Mesenteric fat pad (tissue), 1 donor: ENCODE data around the gene IL17RD. TPM values are rescaled to one million over a fixed set of nuclear protein-coding genes. Genes with fewer than 3 reads are reported as not detected.
A peak's percentile ranks its signal among the peaks of the same experiment; 100 is the strongest.

Source experiments
- DNase-seq: peaks from one replicate; pipeline ENCODE4 v3.0.0-alpha.2; 2020; ENCODE audit warnings: low spot score
- long read RNA-seq: library from polyadenylated mRNA; unstranded; transcript quantifications from one replicate; pipeline ENCODE4 v2.0.0, GENCODE V29; 2020
- total RNA-seq: library from RNA; stranded (reverse); fragmentation: NEBNext Ultra II Directional; extraction: Animal tissue kit (Norgen Biotek cat#: 25700); gene quantifications from one replicate; pipeline ENCODE4 v1.2.1, GENCODE V29; 2021
- donor health status: DM: yes; HTN: yes; CAD: no.

IL17RD gene
- total RNA-seq = 3.5 TPM
- long read RNA-seq, partial matches to known transcripts = 0 of 1 reads
- long read RNA-seq, other reads (novel, unspliced or antisense) = 1 of 1 reads

GRCh38 chr3:57164657-57165573, at the start of gene IL17RD:
IL17RD (minus strand) TSS chr3:57165353; CDS start chr3:57165286, 67 bp downstream.
- DNase-seq = peak; percentile 91

GRCh38 chr3:57206423-57206822, 41.3 kb upstream of the IL17RD start:
- DNase-seq = no peak

- DNase-seq = no peak
These were observed 34.7 kb upstream of the IL17RD start, which contains the start of gene HESX1 for GRCh38 chr3:57199895-57200297. HESX1 (minus strand) TSS chr3:57199978; CDS start chr3:57199918, 60 bp downstream.

- no peak for DNase-seq
These were observed 29.5 kb upstream of the IL17RD start for GRCh38 chr3:57194641-57195040.

GRCh38 chr3:57192028-57192427, 26.9 kb upstream of the IL17RD start:
- DNase-seq = no peak

GRCh38 chr3:57184526-57184925, 19.4 kb upstream of the IL17RD start:
- no peak for DNase-seq

- no peak for DNase-seq
These were observed 14.6 kb upstream of the IL17RD start for GRCh38 chr3:57179580-57180410.

- DNase-seq = no peak
These were observed 10.9 kb upstream of the IL17RD start for GRCh38 chr3:57176045-57176444.

GRCh38 chr3:57173687-57174086, 8.5 kb upstream of the IL17RD start:
- DNase-seq = no peak

GRCh38 chr3:57170946-57171345, 5.8 kb upstream of the IL17RD start:
- DNase-seq = no peak

- no peak for DNase-seq
These were observed 4.9 kb upstream of the IL17RD start for GRCh38 chr3:57169872-57170623.

- DNase-seq = no peak
These were observed 4.0 kb upstream of the IL17RD start for GRCh38 chr3:57169108-57169507.

- no peak for DNase-seq
These were observed 3.0 kb upstream of the IL17RD start for GRCh38 chr3:57168151-57168550.

GRCh38 chr3:57166660-57167059, 1.5 kb upstream of the IL17RD start:
- DNase-seq = no peak

GRCh38 chr3:57165641-57166040, 488 bp upstream of the IL17RD start:
- no peak for DNase-seq

GRCh38 chr3:57164217-57164656, 916 bp downstream of the IL17RD start:
- DNase-seq = no peak

GRCh38 chr3:57163751-57164150, 1.4 kb downstream of the IL17RD start:
- no peak for DNase-seq

- DNase-seq = no peak
These were observed 3.2 kb downstream of the IL17RD start for GRCh38 chr3:57161915-57162314.

GRCh38 chr3:57160765-57161538, 4.2 kb downstream of the IL17RD start:
- no peak for DNase-seq

- DNase-seq = no peak
These were observed 4.9 kb downstream of the IL17RD start for GRCh38 chr3:57160076-57160764.
